ENCODE data around the gene DDAH1.

The DDAH1 gene

DNA sequence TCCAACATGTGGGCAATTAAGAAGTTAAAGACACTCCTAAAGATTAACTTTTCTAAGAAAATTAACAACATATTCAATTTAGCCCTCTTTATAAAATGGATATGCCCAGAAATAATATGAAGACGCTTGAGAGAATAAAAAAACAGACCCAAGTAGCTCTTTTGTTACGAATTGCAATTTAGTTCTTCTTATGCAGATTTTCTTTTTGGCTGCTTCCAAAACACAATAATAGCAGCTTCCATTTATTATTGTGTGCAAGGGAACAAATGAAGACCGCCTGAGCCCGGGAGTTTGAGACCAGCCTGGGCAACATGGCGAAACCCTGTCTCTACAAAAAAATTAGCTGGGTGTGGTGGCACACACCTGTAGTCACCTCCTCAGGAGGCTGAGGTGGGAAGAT is 138.1 kb downstream of the DDAH1 start:
- Histone ChIP-seq H4K20me1 (no peaks in the 10 kb centered on the region; the same call in 1 of the 2 replicates), H3K36me3 (no peaks in the 10 kb centered on the region), H3K9ac (no peak overlapping the region), H3K27ac (no peak overlapping the region), H3K27me3 (peaks cover 70% of the 10 kb centered on the region), H3K4me2 (no peak overlapping the region), H3K4me1 (peaks cover 34% of the 10 kb centered on the region), H3K9me3 (no peaks in the 10 kb centered on the region), H3K4me3 (no peak overlapping the region)
- no peak for TF ChIP-seq Cebpa-rat (IDR thresholded peaks at IDR 0.05)

DNA sequence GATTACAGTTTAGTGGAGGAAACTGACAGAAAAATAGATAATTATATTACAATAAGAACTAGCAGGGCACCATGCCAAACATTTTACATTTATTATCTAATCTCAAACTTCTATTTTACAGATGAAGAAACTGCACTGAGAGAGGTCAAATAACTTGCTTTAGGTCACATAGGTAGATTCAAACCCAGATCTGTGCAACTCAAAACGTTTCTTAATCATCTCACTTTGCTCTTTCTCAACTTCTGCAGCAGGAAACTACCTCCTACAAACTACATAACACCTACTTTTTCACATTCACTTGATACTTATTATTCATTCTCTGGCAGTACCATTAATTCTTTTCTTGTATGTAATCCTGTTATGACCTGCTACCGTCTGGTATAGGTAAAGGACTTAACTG is 138.6 kb downstream of the DDAH1 start:
- no peak overlapping the region for H3K4me3 ChIP-seq
- peaks cover 68% of the 10 kb centered on the region for H3K27me3 ChIP-seq
- no peak overlapping the region for H3K9ac ChIP-seq
- no peak overlapping the region for H3K27ac ChIP-seq
- H3K4me1 ChIP-seq = peaks cover 34% of the 10 kb centered on the region
- no peak for TF ChIP-seq Cebpa-rat (IDR thresholded peaks at IDR 0.05)
- H3K36me3 ChIP-seq = no peaks in the 10 kb centered on the region
- no peaks in the 10 kb centered on the region for H3K9me3 ChIP-seq
- H3K4me2 ChIP-seq = no peak overlapping the region
- no peaks in the 10 kb centered on the region; the same call in 1 of the 2 replicates for H4K20me1 ChIP-seq

DNA sequence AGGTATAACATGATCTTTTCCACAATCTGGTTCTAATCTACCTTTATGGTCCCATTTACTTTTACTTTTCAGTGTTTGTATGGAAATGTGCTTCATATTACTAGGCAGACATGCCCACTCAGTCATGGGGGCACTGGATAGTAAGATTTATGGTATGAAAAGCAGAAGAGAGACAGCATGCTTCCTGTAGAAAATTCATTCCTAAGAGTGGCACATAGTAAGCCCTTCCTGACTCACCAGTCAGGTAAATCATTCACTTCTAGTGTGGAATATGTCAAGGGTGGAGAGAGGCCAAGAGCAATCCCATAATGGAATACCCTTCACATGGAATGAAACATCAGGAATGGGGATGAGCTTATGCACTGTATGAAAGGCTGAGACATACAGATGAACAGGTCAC is 139.0 kb downstream of the DDAH1 start:
- H3K4me1 ChIP-seq = peaks cover 32% of the 10 kb centered on the region
- H3K36me3 ChIP-seq = no peaks in the 10 kb centered on the region
- no peaks in the 10 kb centered on the region; the same call in 1 of the 2 replicates for H4K20me1 ChIP-seq
- TF ChIP-seq Cebpa-rat (IDR thresholded peaks at IDR 0.05) = no peak
- H3K4me2 ChIP-seq = no peak overlapping the region
- H3K27ac ChIP-seq = no peak overlapping the region
- no peak overlapping the region for H3K4me3 ChIP-seq
- H3K9me3 ChIP-seq = no peaks in the 10 kb centered on the region
- H3K9ac ChIP-seq = no peak overlapping the region
- peaks cover 68% of the 10 kb centered on the region for H3K27me3 ChIP-seq

DNA sequence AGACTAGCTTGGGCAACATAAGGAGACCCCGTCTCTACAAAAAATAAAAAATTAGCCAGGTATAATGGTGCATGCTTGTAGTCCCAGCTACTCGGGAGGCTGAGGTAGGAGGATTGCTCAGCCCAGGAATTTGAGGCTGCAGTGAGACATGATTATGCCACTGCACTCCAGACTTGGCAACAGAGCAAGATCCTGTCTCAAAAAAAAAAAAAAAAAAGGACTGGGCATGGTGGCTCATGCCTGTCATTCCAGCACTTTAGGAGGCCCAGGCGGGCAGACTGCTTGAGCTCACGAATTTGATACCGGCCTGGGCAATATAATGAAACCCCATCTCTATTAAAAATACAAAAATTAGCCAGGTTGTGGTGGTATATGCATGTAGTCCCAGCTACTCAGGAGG is 141.2 kb downstream of the DDAH1 start:
- H3K4me3 ChIP-seq = no peak overlapping the region
- H3K9me3 ChIP-seq = no peaks in the 10 kb centered on the region
- no peak for TF ChIP-seq Cebpa-rat (IDR thresholded peaks at IDR 0.05)
- H3K27ac ChIP-seq = no peak overlapping the region
- H3K27me3 ChIP-seq = peaks cover 81% of the 10 kb centered on the region
- no peaks in the 10 kb centered on the region; the same call in 1 of the 2 replicates for H4K20me1 ChIP-seq
- no peak overlapping the region for H3K9ac ChIP-seq
- no peaks in the 10 kb centered on the region for H3K36me3 ChIP-seq
- no peak overlapping the region for H3K4me2 ChIP-seq
- H3K4me1 ChIP-seq = peaks cover 14% of the 10 kb centered on the region

DNA sequence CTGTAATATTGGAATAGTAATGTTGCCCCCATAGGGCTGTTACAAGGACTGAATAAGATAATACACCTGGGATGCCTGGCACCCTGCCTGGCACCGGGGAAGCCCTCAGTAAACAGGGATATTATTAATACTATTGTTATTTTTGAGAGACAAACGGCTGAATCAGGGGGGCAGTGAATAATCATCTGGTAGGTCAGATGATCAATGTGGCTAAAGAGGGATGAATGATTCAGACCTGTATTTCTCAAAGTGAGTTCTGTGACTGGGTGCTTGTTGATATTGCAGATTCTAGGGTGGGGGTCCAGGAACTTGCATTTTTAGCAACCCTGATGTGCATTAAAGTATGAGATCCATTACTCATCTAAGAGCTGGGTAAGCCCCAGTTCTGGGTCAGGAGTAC is 142.3 kb downstream of the DDAH1 start:
- Histone ChIP-seq H3K36me3 (no peaks in the 10 kb centered on the region), H3K27ac (no peak overlapping the region), H3K9me3 (no peaks in the 10 kb centered on the region), H4K20me1 (no peaks in the 10 kb centered on the region; the same call in 1 of the 2 replicates), H3K4me1 (peaks cover 14% of the 10 kb centered on the region), H3K27me3 (peaks cover 81% of the 10 kb centered on the region), H3K9ac (no peak overlapping the region), H3K4me2 (no peak overlapping the region), H3K4me3 (no peak overlapping the region)
- TF ChIP-seq Cebpa-rat (IDR thresholded peaks at IDR 0.05) = no peak

DNA sequence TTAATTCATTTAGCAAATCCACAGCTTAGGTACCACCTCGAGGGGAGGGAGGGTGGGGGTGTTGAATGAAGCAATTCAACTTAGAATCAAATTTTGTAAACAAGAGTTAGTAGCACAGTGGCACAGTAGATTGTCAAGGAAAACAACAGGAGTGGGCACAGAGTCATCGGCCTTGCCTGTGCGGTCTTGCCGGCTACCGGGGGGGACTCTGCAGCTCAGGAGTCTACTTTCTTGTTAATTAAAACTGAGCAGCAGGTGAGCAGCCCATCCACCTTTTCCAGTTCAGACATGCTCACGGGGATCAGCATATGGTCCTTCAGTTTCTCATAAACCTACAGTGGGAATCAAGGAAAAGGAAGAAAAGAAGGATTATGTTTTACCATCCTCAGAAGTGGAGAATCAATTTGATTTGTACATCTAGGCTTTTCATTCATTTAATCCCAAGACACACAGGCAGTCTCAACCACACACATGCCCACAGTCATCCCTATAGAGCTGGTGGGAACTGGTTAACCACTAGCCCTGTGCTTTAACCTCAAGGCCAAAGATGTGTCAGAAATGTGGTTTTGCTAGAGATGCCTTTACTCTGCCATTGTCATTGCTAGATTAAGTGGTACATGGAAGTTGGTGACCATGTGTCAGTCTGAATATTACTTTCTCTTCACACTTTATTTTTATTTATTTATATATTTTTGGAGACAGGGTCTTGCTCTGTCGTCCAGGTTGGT is 143.6 kb downstream of the DDAH1 start:
- Histone ChIP-seq H3K4me2 (0 out of 2 replicates have a peak overlapping the region, but pooled peaks have one; percentile 20), H3K36me3 (no peaks in the 10 kb centered on the region), H3K27ac (no peak overlapping the region)

DNA sequence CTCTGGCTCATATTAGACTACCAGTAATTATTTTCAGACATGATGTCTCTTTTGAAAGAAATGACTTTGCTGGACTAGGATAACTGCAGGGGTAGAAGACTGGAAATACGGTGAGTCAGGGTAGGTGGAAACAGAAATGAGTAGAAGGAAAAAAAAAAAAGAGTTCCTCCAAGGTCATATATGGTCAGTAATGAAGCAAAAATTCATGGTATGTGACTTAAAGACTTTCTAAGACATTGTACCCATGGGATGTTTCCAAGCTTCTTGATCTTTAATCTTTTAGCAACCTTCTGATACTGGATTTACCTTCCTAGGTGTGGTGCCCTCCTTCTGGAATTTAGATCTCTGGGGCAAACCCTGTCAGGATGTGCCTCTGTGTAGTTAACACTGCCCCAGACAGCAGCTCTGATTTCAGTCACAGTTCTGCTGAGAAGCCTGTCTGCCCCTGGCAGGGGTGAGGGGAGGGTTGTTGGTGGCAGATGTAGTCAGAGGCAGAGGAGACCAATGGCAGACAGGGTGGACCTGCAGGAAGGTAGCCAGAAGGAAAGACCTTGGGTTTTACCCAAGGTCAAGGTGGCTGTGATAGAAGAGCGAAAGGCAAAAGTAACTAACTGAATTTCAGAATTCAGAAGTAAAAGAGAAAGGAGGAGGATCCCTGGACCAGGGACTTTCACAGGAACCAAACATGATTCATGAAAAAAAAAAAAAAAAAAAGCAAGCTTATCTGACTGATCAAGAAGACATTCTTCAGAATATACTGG is 144.4 kb downstream of the DDAH1 start:
- H3K9me3 ChIP-seq = no peaks in the 10 kb centered on the region
- peaks cover 14% of the 10 kb centered on the region for H3K4me1 ChIP-seq
- no peaks in the 10 kb centered on the region; the same call in 1 of the 2 replicates for H4K20me1 ChIP-seq
- no peak overlapping the region for H3K9ac ChIP-seq
- no peak overlapping the region for H3K4me2 ChIP-seq
- H3K27me3 ChIP-seq = peaks cover 82% of the 10 kb centered on the region
- no peak for TF ChIP-seq Cebpa-rat (IDR thresholded peaks at IDR 0.05)
- H3K27ac ChIP-seq = no peak overlapping the region
- H3K36me3 ChIP-seq = no peaks in the 10 kb centered on the region
- no peak overlapping the region for H3K4me3 ChIP-seq

More for the DNA sequence above, 143.6 kb downstream of the DDAH1 start:
- H4K20me1 ChIP-seq = no peaks in the 10 kb centered on the region; the same call in 1 of the 2 replicates
- H3K4me3 ChIP-seq = no peak overlapping the region
- no peak for TF ChIP-seq Cebpa-rat (IDR thresholded peaks at IDR 0.05)
- H3K9ac ChIP-seq = no peak overlapping the region
- H3K27me3 ChIP-seq = peaks cover 82% of the 10 kb centered on the region
- peaks cover 14% of the 10 kb centered on the region for H3K4me1 ChIP-seq
- H3K9me3 ChIP-seq = no peaks in the 10 kb centered on the region

DNA sequence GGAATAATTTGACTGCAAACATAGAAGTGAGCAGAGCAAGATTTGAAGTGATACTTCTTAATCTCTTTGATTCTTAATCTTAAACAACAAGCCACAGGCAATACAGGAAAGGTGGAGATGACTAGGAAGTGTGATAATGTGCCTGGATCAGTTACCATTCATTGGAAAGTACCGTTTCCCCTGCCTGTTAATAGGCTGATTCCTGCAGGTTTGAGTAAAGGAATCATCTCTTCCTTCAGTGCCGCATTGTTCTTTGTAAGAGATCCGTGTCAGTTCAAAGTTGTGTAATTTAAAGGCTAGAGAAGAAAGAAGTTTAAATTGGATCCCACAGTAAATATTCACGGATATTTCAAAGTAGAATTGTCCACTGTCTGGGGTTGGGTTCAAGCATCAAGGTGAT is 145.0 kb downstream of the DDAH1 start:
- no peak overlapping the region for H3K4me2 ChIP-seq
- H3K27me3 ChIP-seq = peaks cover 81% of the 10 kb centered on the region
- no peak overlapping the region for H3K27ac ChIP-seq
- H4K20me1 ChIP-seq = no peaks in the 10 kb centered on the region; the same call in 1 of the 2 replicates
- no peak overlapping the region for H3K4me3 ChIP-seq
- no peak for TF ChIP-seq Cebpa-rat (IDR thresholded peaks at IDR 0.05)
- H3K4me1 ChIP-seq = peaks cover 13% of the 10 kb centered on the region
- no peak overlapping the region for H3K9ac ChIP-seq
- no peaks in the 10 kb centered on the region for H3K9me3 ChIP-seq
- H3K36me3 ChIP-seq = no peaks in the 10 kb centered on the region

DNA sequence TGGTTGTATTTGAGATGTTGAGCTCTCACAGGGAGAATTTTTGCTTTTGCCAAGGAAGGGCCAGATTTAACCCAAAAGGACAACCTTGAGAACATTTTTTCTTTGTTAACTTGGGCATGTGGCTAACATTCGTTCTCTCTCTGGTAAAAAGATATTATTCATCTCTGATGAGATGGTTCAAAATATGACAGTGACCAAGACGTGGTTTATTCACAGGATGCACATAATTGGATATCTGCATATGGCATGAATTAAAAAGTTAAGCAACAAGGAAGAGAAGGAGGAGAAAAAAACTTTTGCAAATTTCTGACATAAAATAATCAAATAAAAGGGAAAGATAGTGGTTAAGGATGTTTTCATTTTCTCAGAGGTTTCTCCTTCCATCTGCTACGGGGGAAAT is 145.5 kb downstream of the DDAH1 start:
- Histone ChIP-seq H3K9ac (no peak overlapping the region), H3K36me3 (no peaks in the 10 kb centered on the region), H4K20me1 (no peaks in the 10 kb centered on the region; the same call in 1 of the 2 replicates), H3K27ac (no peak overlapping the region), H3K9me3 (no peaks in the 10 kb centered on the region), H3K27me3 (peaks cover 81% of the 10 kb centered on the region), H3K4me1 (peaks cover 9% of the 10 kb centered on the region), H3K4me2 (no peak overlapping the region), H3K4me3 (no peak overlapping the region)
- no peak for TF ChIP-seq Cebpa-rat (IDR thresholded peaks at IDR 0.05)

DNA sequence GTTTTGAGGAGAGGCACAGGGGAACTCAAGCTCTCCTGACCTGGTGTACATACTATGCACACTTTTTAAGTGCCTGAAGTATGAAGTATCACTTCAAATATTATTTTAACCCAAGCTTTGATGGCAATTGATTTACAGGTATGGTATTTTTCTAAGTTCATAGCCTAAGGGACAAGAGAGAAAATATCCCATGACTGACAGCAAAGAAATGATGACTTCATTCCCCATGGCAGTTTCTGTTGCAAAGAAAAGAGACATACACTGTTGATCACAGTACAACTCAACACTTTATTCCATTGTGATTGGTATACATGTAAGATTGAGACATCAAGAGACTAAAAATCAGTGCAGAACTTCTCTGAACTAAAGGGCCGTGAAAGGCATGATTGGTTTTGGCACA is 146.7 kb downstream of the DDAH1 start:
- no peak overlapping the region for H3K4me3 ChIP-seq
- H3K27ac ChIP-seq = no peak overlapping the region
- H3K9ac ChIP-seq = no peak overlapping the region
- no peak overlapping the region for H3K4me2 ChIP-seq
- no peaks in the 10 kb centered on the region for H3K36me3 ChIP-seq
- no peak for TF ChIP-seq Cebpa-rat (IDR thresholded peaks at IDR 0.05)
- H3K4me1 ChIP-seq = peaks cover 20% of the 10 kb centered on the region
- H4K20me1 ChIP-seq = no peaks in the 10 kb centered on the region; the same call in 1 of the 2 replicates
- H3K9me3 ChIP-seq = no peaks in the 10 kb centered on the region
- H3K27me3 ChIP-seq = peaks cover 83% of the 10 kb centered on the region

All from BLaER1 (cell line).